KMS-11 (cell line): ENCODE data around the gene FAM181A.

Experiments used
- H2AFZ ChIP-seq: fragments of 200-600 bp; sonication (generic); 2 replicates; pipeline ENCODE4 v1.6.1; 2016; ENCODE audit warnings: antibody characterized with exemption, mixed run types, low read depth
- H3K27ac ChIP-seq: fragments of 200-600 bp; sonication (generic); 2 replicates; pipeline ENCODE4 v1.6.1; 2016; ENCODE audit warnings: mild to moderate bottlenecking, mixed run types
- H3K27me3 ChIP-seq: fragments of 200-600 bp; sonication (generic); 2 replicates; pipeline ENCODE4 v1.6.1; 2017; ENCODE audit warnings: mild to moderate bottlenecking, low read depth, mixed run types, moderate library complexity; ENCODE audit not compliant: insufficient read depth
- H3K36me3 ChIP-seq: fragments of 200-600 bp; sonication (generic); 2 replicates; pipeline ENCODE4 v1.6.1; 2017; ENCODE audit warnings: mild to moderate bottlenecking, mixed run types; ENCODE audit not compliant: insufficient read depth
- H3K4me1 ChIP-seq: fragments of 200-600 bp; sonication (generic); 2 replicates; pipeline ENCODE4 v1.6.1; 2016; ENCODE audit warnings: mild to moderate bottlenecking, low read depth, mixed run types; ENCODE audit not compliant: poor library complexity, severe bottlenecking
- H3K4me2 ChIP-seq: fragments of 200-600 bp; sonication (generic); 2 replicates; pipeline ENCODE4 v1.7.0; 2016; ENCODE audit warnings: mild to moderate bottlenecking, mixed run types
- H3K4me3 ChIP-seq: fragments of 200-600 bp; sonication (generic); IDR thresholded peaks from 2 replicates; pipeline ENCODE4 v1.6.1; 2017; ENCODE audit warnings: low read depth, low read length, mixed read lengths; ENCODE audit not compliant: insufficient read depth
- H3K79me2 ChIP-seq: fragments of 200-600 bp; sonication (generic); 2 replicates; pipeline ENCODE4 v1.6.1; 2016; ENCODE audit warnings: low read depth, mixed run types; ENCODE audit not compliant: insufficient read depth
- H3K9ac ChIP-seq: fragments of 200-600 bp; sonication (generic); 2 replicates; pipeline ENCODE4 v1.6.1; 2016; ENCODE audit warnings: mild to moderate bottlenecking, mixed run types
- H4K20me1 ChIP-seq: fragments of 200-600 bp; sonication (generic); 2 replicates; pipeline ENCODE4 v1.6.1; 2016; ENCODE audit warnings: mild to moderate bottlenecking, mixed run types; ENCODE audit not compliant: insufficient read depth
- CTCF ChIP-seq: fragments of 200-600 bp; sonication (generic); conservative IDR thresholded peaks from 2 replicates; pipeline ENCODE4 v1.6.1; 2017; ENCODE audit warnings: low read depth, mild to moderate bottlenecking, antibody characterized with exemption, low read length, moderate library complexity, mixed read lengths

Gene FAM181A

GRCh38 chr14:93978735-93979134 is 51.6 kb downstream of the FAM181A start:
- H3K9ac ChIP-seq = peak overlapping the region; percentile 69

More at GRCh38 chr14:93978735-93979134, 51.6 kb downstream of the FAM181A start:
- Histone ChIP-seq H3K27me3 (no peaks in the 10 kb centered on the region), H4K20me1 (no peaks in the 10 kb centered on the region), H3K79me2 (no peaks in the 10 kb centered on the region), H2AFZ (peak overlapping the region; percentile 4; the same call in 1 of the 2 replicates), H3K27ac (peak overlapping the region; percentile 100), H3K4me2 (peak overlapping the region; percentile 90), H3K36me3 (no peaks in the 10 kb centered on the region), H3K4me1 (peaks cover 90% of the 10 kb centered on the region), H3K4me3 (no peak overlapping the region)
- TF ChIP-seq CTCF = no peak
